Mucosa of descending colon (tissue), 3 donors: ENCODE results near the gene CBFA2T3. TPM values are rescaled to one million over a fixed set of nuclear protein-coding genes. Genes with fewer than 3 reads are reported as not detected.
A peak's percentile ranks its signal among the peaks of the same experiment; 100 is the strongest.
"Not testable (repeated sequence)": the region's sequence is repeated elsewhere in the genome, so short reads cannot be mapped to it uniquely, and the experiment has no call there.

Source experiments
- ATAC-seq: fragments of 200-7000 bp; cut with Tn5 transposase; one replicate; pipeline ENCODE4 v1.9.1; 2020; ENCODE audit warnings: mild to moderate bottlenecking, moderate library complexity
- DNase-seq, 3 donors: peaks; one replicate each; pipeline ENCODE4 v3.0.0-alpha.2; 2020
- H3K36me3 ChIP-seq: fragments of 200-600 bp; one replicate; pipeline ENCODE4 v1.8.0; 2021; ENCODE audit warnings: low read depth, mild to moderate bottlenecking
- H3K4me1 ChIP-seq: fragments of 200-600 bp; one replicate; pipeline ENCODE4 v1.8.0; 2021; ENCODE audit warnings: low read depth, mild to moderate bottlenecking
- H3K4me3 ChIP-seq: fragments of 200-600 bp; one replicate; pipeline ENCODE4 v1.8.0; 2021; ENCODE audit warnings: mild to moderate bottlenecking
- H3K9me3 ChIP-seq: fragments of 200-600 bp; one replicate; pipeline ENCODE4 v1.8.0; 2021; ENCODE audit warnings: mild to moderate bottlenecking
- CTCF ChIP-seq: fragments of 200-600 bp; IDR thresholded peaks from one replicate; pipeline ENCODE4 v1.8.0; 2022; ENCODE audit warnings: antibody characterized with exemption, mild to moderate bottlenecking
- intact Hi-C, 2 donors: fragments of 100-400 bp; cut with DNase I in 1 of 2; cut with micrococcal nuclease in 1 of 2; formaldehyde crosslinking; loops; one replicate each; pipeline versions ENCODE4 v1.11.0 to v1.11.1; 2022; cut with DNase I, micrococcal nuclease
- total RNA-seq, 3 donors: library from RNA; stranded (reverse); fragmentation: NEBNext Ultra II Directional in 2 of 3; extraction: Animal tissue kit (Norgen Biotek cat#: 25700) in 2 of 3; gene quantifications; one replicate each; pipeline versions ENCODE4 v1.2.1 to v1.2.4, GENCODE V29; 2021 to 2023
- donor health status: DM: no; HTN: no; CAD: no; lungs with moderate emphysema.
- donor health status: DM: no; HTN: no; CAD: no.
- donor health status: DM: no; HTN: yes; CAD: no.

CBFA2T3 gene
- total RNA-seq, 3 donors from 2014 or later, result 6.9 to 12.8 (median 8.4) TPM

GRCh38 chr16:88894681-88895300, 82.2 kb downstream of the CBFA2T3 start:
- Histone ChIP-seq H3K36me3 (no peaks in the 10 kb centered on the region), H3K9me3 (no peaks in the 10 kb centered on the region), H3K4me3 (no peak overlapping the region), H3K4me1 (no peaks in the 10 kb centered on the region)
- TF ChIP-seq CTCF, result no peak
- ATAC-seq, result no peak
- DNase-seq, result no peak
- intact Hi-C loops, result no loop called here

- intact Hi-C loops, H3K4me1 ChIP-seq, H3K4me3 ChIP-seq, H3K9me3 ChIP-seq, ATAC-seq, H3K36me3 ChIP-seq, DNase-seq: not testable (repeated sequence)
Observed at GRCh38 chr16:88894266-88894665, 82.7 kb downstream of the CBFA2T3 start.

GRCh38 chr16:88893127-88893968, 83.7 kb downstream of the CBFA2T3 start:
- TF ChIP-seq CTCF, result no peak
- no peaks in the 10 kb centered on the region for H3K36me3 ChIP-seq
- H3K4me1 ChIP-seq, result no peaks in the 10 kb centered on the region
- H3K9me3 ChIP-seq, result no peaks in the 10 kb centered on the region
- no peak overlapping the region for H3K4me3 ChIP-seq
- intact Hi-C loops, result no loop called here
- peak; percentile 31 for ATAC-seq
- no peak for DNase-seq

GRCh38 chr16:88892065-88892464, 84.9 kb downstream of the CBFA2T3 start:
- no peak for ATAC-seq

DNA sequence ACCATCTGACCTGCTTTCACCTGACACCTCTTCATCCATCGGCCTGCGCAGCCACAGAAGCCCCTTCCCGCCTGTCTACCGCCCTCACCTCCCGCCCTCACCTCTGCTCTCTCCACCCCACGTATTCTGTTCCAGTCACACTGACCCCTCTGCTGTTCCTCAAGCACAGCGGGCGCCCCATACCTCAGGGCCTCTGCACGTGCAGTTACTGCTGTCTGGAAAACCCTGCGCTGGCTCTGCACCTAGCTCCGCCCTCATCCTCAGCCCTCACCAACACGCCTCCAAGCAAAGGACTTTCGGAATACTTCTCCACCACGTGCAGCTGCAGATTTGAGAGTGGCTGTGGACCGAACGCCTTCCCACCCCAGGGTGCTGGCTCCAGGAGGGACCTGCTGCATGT, 85.9 kb downstream of the CBFA2T3 start:
- no peaks in the 10 kb centered on the region for H3K36me3 ChIP-seq
- H3K4me1 ChIP-seq, result no peaks in the 10 kb centered on the region
- no peaks in the 10 kb centered on the region for H3K9me3 ChIP-seq
- no peak for DNase-seq
- H3K4me3 ChIP-seq, result no peak overlapping the region
- intact Hi-C loops, result no loop called here
- no peak for TF ChIP-seq CTCF
- ATAC-seq, result no peak

More at GRCh38 chr16:88892065-88892464, 84.9 kb downstream of the CBFA2T3 start:
- no peak for DNase-seq
- Histone ChIP-seq H3K9me3 (no peaks in the 10 kb centered on the region), H3K4me3 (no peak overlapping the region), H3K4me1 (no peaks in the 10 kb centered on the region), H3K36me3 (no peaks in the 10 kb centered on the region)
- TF ChIP-seq CTCF, result no peak
- intact Hi-C loops, result no loop called here

DNA sequence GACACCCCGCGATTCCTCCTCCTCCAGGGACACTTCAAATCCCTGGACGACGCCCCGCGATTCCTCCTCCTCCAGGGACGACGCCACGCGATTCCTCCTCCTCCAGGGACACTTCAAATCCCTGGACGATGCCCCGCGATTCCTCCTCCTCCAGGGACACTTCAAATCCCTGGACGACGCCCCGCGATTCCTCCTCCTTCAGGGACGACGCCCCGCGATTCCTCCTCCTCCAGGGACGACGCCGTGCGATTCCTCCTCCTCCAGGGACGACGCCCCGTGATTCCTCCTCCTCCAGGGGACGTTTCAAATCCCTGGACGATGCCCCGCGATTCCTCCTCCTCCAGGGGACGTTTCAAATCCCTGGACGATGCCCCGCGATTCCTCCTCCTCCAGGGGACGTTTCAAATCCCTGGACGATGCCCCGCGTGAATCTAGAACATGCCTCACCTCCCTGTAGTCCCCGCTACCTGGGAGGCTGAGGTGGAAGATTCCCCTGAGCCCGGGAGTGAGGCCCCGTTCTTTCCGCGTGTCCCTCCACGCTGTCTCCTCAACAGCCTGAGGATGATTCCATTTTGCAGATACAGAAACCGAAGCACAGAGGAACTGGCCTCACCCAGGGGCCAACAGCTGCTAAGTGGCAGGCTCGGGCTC, 87.2 kb downstream of the CBFA2T3 start:
- H3K4me1 ChIP-seq, H3K9me3 ChIP-seq, H3K36me3 ChIP-seq, DNase-seq, intact Hi-C loops, ATAC-seq, H3K4me3 ChIP-seq: not testable (repeated sequence)
